ENCODE measurements around the gene PVALEF.

Gene PVALEF

GRCh38 chr17:81196505-81197408 is 31.4 kb downstream of the PVALEF start:
- no peak for DNase-seq (ENCODE audit: low read depth in 2 of 2)

- DNase-seq (ENCODE audit: low read depth in 2 of 2), result no peak
Measured at GRCh38 chr17:81197409-81197795, 32.1 kb downstream of the PVALEF start.

GRCh38 chr17:81197831-81198490 is 32.7 kb downstream of the PVALEF start:
- DNase-seq (ENCODE audit: low read depth in 2 of 2), result no peak

- no peak for DNase-seq (ENCODE audit: low read depth in 2 of 2)
Measured at GRCh38 chr17:81198826-81199481, 33.6 kb downstream of the PVALEF start.

- no peak for DNase-seq (ENCODE audit: low read depth in 2 of 2)
Measured at GRCh38 chr17:81199482-81199830, 34.1 kb downstream of the PVALEF start.

- DNase-seq (ENCODE audit: low read depth in 2 of 2), result no peak
Measured at GRCh38 chr17:81200201-81200600, 34.9 kb downstream of the PVALEF start.

- DNase-seq (ENCODE audit: low read depth in 2 of 2), result no peak
Measured at GRCh38 chr17:81200695-81201580, 35.6 kb downstream of the PVALEF start.

GRCh38 chr17:81202318-81202717 is 37.0 kb downstream of the PVALEF start:
- no peak for DNase-seq (ENCODE audit: low read depth in 2 of 2)

GRCh38 chr17:81203136-81203535 is 37.8 kb downstream of the PVALEF start:
- no peak for DNase-seq (ENCODE audit: low read depth in 2 of 2)

- DNase-seq (ENCODE audit: low read depth in 2 of 2), result no peak
Measured at GRCh38 chr17:81204578-81204977, 39.3 kb downstream of the PVALEF start.

GRCh38 chr17:81206166-81206565 is 40.9 kb downstream of the PVALEF start:
- DNase-seq (ENCODE audit: low read depth in 2 of 2), result no peak

- DNase-seq (ENCODE audit: low read depth in 2 of 2), result no peak
Measured at GRCh38 chr17:81206657-81207056, 41.4 kb downstream of the PVALEF start.

- DNase-seq (ENCODE audit: low read depth in 2 of 2), result no peak
Measured at GRCh38 chr17:81207610-81208581, 42.6 kb downstream of the PVALEF start.

GRCh38 chr17:81208651-81209050 is 43.3 kb downstream of the PVALEF start:
- no peak for DNase-seq (ENCODE audit: low read depth in 2 of 2)

GRCh38 chr17:81209141-81209540 is 43.8 kb downstream of the PVALEF start:
- no peak for DNase-seq (ENCODE audit: low read depth in 2 of 2)

GRCh38 chr17:81210466-81210865 is 45.2 kb downstream of the PVALEF start:
- no peak for DNase-seq (ENCODE audit: low read depth in 2 of 2)

- no peak for DNase-seq (ENCODE audit: low read depth in 2 of 2)
Measured at GRCh38 chr17:81210868-81211267, 45.6 kb downstream of the PVALEF start.

- DNase-seq (ENCODE audit: low read depth in 2 of 2), result no peak
Measured at GRCh38 chr17:81212365-81212764, 47.1 kb downstream of the PVALEF start.

GRCh38 chr17:81213978-81214377 is 48.7 kb downstream of the PVALEF start:
- DNase-seq (ENCODE audit: low read depth in 2 of 2), result no peak

GRCh38 chr17:81217491-81217890 is 52.2 kb downstream of the PVALEF start:
- DNase-seq (ENCODE audit: low read depth in 2 of 2), result no peak

GRCh38 chr17:81218459-81218858 is 53.2 kb downstream of the PVALEF start:
- DNase-seq (ENCODE audit: low read depth in 2 of 2), result no peak
